HG03139 (cell line): Measurements from ENCODE around the gene MAP4K1.

ENCODE experiments used
- ATAC-seq: cut with Tn5 transposase; IDR thresholded peaks from one replicate; pipeline ENCODE4 v1.9.1; 2021; ENCODE audit not compliant: unreplicated experiment

MAP4K1 gene

DNA sequence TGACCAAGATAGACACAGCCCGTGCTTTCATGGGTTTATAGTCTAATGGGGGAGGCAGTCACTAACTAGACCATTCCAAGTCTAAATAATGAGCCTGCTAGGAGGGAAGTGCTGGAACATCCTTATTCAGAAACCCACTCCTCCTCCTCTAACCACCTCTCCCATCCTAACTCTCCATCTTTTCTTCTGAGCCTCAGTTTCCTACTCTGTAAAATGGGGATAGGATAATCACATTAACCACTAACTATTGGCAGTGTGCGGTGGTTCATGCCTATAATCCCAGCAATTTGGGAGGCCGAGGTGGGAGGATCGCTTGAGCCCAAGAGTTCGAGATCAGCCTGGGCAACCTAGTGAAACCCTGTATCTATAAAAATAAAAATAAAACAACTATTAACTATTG, 68.7 kb downstream of the MAP4K1 start:
- ATAC-seq = no peak

DNA sequence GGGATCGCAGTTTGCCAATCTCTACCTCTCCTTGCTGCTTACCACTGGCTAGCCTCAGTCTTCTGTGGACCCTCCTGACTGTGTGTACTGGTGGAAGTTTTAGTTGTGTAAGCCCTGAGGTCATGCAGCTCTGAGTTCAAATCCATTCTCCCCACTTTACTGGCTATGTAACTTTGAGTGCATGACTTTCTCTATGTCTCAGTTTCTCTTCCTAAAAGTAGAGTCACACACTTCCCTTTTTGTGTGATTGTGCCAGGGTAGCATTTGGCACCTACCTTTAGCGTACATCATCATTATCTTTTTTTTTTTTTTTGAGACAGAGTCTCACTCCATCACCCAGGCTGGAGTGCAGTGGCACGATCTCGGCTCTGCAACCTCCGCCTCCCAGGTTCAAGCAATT, 70.3 kb downstream of the MAP4K1 start:
- ATAC-seq = no peak

DNA sequence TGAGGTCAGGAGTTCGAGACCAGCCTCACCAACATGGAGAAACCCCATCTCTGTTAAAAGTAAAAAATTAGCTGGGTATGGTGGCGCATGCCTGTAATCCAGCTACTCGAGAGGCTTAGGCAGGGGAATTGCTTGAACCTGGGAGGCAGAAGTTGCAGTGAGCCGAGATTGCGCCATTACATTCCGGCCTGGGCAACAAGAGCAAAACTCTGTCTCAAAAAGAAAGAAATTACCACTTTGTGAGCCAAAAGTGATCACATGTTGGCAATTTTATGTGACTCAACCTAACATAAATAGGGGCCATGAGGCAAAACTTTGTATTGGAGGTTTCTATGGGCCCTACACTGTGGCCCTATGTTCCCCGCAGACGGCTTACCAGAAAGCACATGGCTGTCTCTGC, 72.2 kb downstream of the MAP4K1 start:
- ATAC-seq = no peak

DNA sequence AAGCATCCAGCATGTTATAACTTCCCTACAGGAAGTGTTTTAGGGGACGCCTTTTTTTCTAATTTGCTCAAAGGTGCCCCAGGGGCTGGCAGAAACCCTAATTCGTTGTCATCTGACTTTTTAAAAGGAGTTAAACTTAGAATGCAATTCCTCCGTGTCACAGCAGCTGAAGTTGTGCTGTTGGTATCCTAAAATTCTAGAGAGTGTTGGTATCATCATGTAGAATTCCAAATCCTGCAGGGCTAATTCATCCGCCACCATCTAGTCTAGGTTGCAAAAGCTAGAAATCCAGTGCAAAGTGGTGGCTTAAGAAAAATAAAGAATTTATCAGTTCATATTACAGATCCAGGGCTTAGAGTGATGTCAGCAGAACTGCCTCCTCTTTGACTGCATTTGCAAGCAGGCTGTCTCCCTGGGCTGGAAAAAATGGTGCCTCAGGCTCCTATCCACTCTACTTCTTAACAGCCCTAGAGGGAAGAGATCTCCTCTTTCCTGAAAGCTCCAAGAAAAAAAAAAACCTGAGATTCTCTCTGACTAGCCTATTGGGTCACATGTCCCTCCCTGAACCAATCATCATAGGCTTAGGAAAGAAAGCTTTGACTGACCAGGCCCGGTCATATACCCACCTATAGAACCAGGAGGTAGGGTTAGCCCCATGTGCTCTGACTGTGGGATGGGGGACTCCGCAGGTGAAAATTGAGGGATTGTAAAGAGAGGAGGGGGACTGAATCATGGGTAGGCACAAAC, 73.0 kb downstream of the MAP4K1 start:
- no peak for ATAC-seq

DNA sequence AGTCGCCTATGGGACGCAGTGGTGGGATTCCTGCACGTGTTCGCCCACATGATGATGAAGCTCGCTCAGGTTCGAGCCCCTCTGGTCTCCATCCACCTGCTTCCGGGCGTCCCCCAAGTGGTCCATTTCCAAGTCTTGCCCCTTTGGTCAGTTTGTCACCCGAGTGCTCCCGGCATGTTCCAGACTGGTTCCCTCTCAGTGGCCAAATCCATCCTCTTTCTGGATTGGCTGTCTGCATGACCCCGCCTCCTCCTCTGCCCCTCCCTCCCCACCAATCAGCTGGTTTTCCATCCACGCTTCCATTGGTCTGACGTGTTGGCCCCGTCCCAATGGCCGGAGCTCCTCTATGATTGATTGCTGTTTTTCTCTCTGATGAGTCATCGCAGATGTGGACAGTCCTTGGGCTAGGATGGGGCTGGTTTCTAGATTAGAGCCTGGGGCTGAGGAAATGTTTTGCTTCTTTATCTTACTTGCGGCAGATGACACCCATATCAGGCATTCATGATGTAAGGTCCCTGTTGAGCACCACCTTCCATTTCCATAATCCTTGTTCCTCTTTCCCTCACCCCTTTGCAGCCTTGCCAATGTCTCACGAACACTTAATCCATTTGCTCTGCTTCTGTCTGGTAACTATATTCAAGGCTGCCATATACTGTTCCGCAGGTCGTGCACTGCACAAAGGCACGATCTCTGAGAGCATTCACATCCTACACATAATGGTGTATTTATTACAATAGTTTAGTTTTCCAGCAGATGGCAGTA, 73.8 kb downstream of the MAP4K1 start:
- ATAC-seq = no peak

DNA sequence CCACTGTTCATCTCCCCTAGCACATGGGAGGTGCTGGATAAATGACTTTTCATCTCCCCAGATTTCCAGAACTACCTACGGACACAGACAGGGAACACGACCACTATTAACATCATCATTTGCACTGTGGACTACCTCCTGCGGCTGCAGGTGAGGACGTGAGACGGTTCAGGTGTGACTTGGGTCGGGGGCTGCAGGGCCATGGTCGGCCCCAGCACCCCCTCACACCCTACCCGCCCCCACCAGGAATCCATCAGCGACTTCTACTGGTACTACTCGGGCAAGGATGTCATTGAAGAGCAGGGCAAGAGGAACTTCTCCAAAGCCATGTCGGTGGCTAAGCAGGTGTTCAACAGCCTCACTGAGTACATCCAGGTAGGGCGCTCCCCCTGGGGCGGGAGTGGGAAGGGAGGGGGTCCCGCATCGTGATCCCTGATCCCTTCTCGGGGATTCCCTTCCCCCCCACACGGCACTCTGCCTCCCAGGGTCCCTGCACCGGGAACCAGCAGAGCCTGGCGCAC, 74.4 kb downstream of the MAP4K1 start:
- no peak for ATAC-seq

DNA sequence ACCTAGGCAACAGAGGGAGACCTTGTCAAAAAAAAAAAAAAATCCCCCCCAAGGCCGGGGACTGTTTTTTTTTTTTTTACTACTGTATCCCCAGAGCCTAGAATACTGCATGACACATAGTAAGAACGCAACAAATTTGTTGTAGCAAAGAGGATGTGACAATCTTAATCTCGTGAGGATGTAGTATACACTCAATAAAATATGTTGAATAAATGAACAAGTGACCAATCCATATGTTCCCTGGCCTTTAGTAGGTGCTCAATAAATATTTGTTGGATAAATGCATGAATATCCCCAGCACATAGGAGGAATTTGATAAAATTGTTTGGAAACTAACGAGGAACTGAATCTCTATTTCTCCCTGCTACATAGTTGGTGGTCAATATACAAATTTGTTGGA, 75.7 kb downstream of the MAP4K1 start:
- ATAC-seq = no peak

DNA sequence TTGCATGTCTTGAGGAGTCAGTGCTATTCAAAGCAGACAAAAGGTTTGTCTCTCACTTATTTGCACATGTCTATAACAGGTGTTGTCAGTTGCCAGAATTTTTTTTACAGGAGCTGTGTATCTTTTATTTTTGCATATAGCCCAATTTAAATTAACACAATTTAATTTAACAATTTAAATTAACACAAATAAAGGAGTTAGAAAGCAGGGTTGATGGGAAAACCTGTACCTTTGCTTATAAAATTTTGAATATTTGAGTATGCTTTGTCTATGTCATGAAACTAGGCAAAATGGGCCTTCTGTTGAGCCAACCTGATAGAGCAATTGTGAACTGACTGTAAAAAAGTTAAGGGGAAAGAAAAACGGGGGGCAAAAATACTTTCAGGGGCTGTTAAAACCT, 78.0 kb downstream of the MAP4K1 start:
- ATAC-seq = no peak

DNA sequence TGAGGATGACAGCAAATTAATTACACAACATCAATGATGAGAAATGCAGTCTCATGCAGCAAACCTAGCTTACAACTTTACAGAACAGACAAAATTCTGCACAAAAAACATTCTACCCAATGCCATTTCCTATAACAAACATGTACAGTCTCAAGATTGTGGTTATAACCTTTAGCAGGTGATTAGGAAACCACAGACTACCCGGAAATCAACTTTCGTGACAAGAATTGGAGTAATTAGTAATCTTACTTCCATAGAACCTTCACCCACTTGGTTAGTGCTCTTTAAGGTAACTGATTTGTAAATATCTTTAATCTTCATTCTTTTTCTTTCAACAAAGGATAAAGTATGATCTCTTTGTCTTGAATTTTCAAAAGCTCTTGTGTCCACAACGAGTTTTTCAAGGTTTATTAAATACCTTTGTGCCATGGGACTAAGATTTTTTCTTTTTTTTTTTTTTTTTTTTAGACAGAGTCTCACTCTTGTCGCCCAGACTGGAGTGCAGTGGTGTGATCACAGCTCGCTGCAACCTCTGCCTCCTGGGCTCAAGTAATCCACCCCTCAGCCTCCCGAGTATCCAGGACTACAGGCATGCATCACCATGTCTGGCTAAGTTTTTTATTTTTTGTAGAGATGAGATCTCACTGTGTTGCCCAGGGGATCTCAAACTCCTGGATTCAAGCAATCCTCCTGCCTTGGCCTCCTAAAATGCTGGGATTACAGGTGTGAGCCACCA, 78.8 kb downstream of the MAP4K1 start:
- no peak for ATAC-seq

DNA sequence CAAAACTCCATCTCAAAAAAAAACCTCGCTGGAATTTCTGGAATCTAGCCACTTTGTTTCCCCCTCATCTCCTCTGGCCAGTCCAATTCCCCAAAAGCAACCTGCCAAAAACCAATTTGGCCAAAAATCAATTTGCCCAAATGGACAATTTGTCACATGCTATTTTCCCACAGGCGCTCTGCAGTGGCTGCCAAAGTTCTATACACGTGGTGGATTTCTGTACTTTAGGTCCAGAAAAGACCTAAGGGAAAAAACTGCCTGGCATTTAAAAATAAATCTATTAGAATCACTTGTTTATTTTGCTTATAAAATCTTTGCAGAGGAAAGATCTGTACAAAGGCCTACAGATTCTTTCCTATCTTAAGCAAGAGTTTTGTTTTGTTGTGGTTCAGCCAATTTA, 79.4 kb downstream of the MAP4K1 start:
- ATAC-seq = no peak
